ENCODE data around the gene TCEAL8. TPM values are rescaled to one million over a fixed set of nuclear protein-coding genes. Genes with fewer than 3 reads are reported as not detected.

TCEAL8 gene
- polyA plus RNA-seq, 3 donors: 7.0 to 33.7 (median 30.2) TPM

GRCh38 chrX:103253608-103254007 lies 1.3 kb downstream of the TCEAL8 start:
- no peak for DNase-seq
- 35% methylated on average over 4 of the region's 8 CpGs for WGBS (ENCODE audit: insufficient coverage)
- Histone ChIP-seq H3K4me2 (replicated peaks; ENCODE audit: extremely low read depth, low read length, poor library complexity, severe bottlenecking) (peak overlapping the region; percentile 71), H3K27ac (ENCODE audit: low read depth in 1 of 2, low read length in 2 of 2) (peak overlapping the region in 1 of 2 donors; percentile 74), H4K20me1 (ENCODE audit: insufficient read depth, low read length) (no peaks in the 10 kb centered on the region), H3K4me1 (ENCODE audit: control insufficient read depth in 1 of 2, insufficient read depth in 2 of 2, low read length in 2 of 2) (peaks cover 11 to 14% of the 10 kb centered on the region in 2 donors), H3K36me3 (replicated peaks in 1 of 2; ENCODE audit: control insufficient read depth in 1 of 2, insufficient read depth in 2 of 2, low read length in 2 of 2) (no peaks in the 10 kb centered on the region), H3K27me3 (ENCODE audit: control insufficient read depth in 2 of 2, insufficient read depth in 2 of 2, low read length in 2 of 2) (no peaks in the 10 kb centered on the region), H3K79me2 (ENCODE audit: insufficient read depth, low read length) (peaks cover 12% of the 10 kb centered on the region), H2AFZ (ENCODE audit: insufficient read depth, low read depth, low read length, poor library complexity, severe bottlenecking) (peak overlapping the region; percentile 82), H3K9ac (ENCODE audit: insufficient read depth, low read length, poor library complexity, severe bottlenecking) (no peak overlapping the region), H3K9me3 (replicated peaks in 1 of 2; ENCODE audit: control insufficient read depth in 1 of 2, insufficient read depth in 1 of 2, low read length in 2 of 2) (no peaks in the 10 kb centered on the region), H3K4me3 (replicated peaks in 1 of 3; ENCODE audit: low read depth in 2 of 3, low read length in 3 of 3) (peak overlapping the region; percentile 74 to 84 (median 79))
- H3K27ac Mint-ChIP-seq: peak overlapping the region in 1 of 7 donors; percentile 47
- H3K4me3 Mint-ChIP-seq: peak overlapping the region; percentile 90 to 92
- H3K9me3 Mint-ChIP-seq: peaks cover 0 to 5% (median 0%) of the 10 kb centered on the region in 7 donors
- intact Hi-C loops (cut with micrococcal nuclease): no loop called here
- H3K27me3 Mint-ChIP-seq (ENCODE audit: low read depth in 3 of 3): peaks cover 0 to 5% (median 3%) of the 10 kb centered on the region in 3 donors
- TF ChIP-seq, protein P1, sequence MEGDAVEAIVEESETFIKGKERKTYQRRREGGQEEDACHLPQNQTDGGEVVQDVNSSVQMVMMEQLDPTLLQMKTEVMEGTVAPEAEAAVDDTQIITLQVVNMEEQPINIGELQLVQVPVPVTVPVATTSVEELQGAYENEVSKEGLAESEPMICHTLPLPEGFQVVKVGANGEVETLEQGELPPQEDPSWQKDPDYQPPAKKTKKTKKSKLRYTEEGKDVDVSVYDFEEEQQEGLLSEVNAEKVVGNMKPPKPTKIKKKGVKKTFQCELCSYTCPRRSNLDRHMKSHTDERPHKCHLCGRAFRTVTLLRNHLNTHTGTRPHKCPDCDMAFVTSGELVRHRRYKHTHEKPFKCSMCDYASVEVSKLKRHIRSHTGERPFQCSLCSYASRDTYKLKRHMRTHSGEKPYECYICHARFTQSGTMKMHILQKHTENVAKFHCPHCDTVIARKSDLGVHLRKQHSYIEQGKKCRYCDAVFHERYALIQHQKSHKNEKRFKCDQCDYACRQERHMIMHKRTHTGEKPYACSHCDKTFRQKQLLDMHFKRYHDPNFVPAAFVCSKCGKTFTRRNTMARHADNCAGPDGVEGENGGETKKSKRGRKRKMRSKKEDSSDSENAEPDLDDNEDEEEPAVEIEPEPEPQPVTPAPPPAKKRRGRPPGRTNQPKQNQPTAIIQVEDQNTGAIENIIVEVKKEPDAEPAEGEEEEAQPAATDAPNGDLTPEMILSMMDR (IDR thresholded peaks at IDR 0.05): no peak
- peaks cover 0 to 1% of the 10 kb centered on the region in 2 donors for H3K36me3 Mint-ChIP-seq
- H3K4me1 Mint-ChIP-seq: peaks cover 16% of the 10 kb centered on the region

- peaks cover 12% of the 10 kb centered on the region for H3K79me2 ChIP-seq (ENCODE audit: insufficient read depth, low read length)
- peaks cover 0 to 5% (median 0%) of the 10 kb centered on the region in 7 donors for H3K9me3 Mint-ChIP-seq
- H3K27ac ChIP-seq (ENCODE audit: low read depth in 1 of 2, low read length in 2 of 2): no peak overlapping the region
- H3K27ac Mint-ChIP-seq: no peak overlapping the region
- H3K4me3 Mint-ChIP-seq: no peak overlapping the region
- peaks cover 0 to 1% of the 10 kb centered on the region in 2 donors for H3K36me3 Mint-ChIP-seq
- no peak overlapping the region for H3K4me3 ChIP-seq (replicated peaks in 1 of 3; ENCODE audit: low read depth in 2 of 3, low read length in 3 of 3)
- no peak overlapping the region for H3K9ac ChIP-seq (ENCODE audit: insufficient read depth, low read length, poor library complexity, severe bottlenecking)
- H3K27me3 ChIP-seq (ENCODE audit: control insufficient read depth in 2 of 2, insufficient read depth in 2 of 2, low read length in 2 of 2): no peaks in the 10 kb centered on the region
- no peak for DNase-seq
- WGBS (ENCODE audit: insufficient coverage): no CpG with 5 or more reads among the region's 5 CpGs
- H3K4me1 Mint-ChIP-seq: peaks cover 16% of the 10 kb centered on the region
- H2AFZ ChIP-seq (ENCODE audit: insufficient read depth, low read depth, low read length, poor library complexity, severe bottlenecking): no peak overlapping the region
- no peaks in the 10 kb centered on the region for H3K36me3 ChIP-seq (replicated peaks in 1 of 2; ENCODE audit: control insufficient read depth in 1 of 2, insufficient read depth in 2 of 2, low read length in 2 of 2)
- TF ChIP-seq, protein P1 (IDR thresholded peaks at IDR 0.05): no peak
- peaks cover 0 to 3% (median 2%) of the 10 kb centered on the region in 3 donors for H3K27me3 Mint-ChIP-seq (ENCODE audit: low read depth in 3 of 3)
- H3K4me2 ChIP-seq (replicated peaks; ENCODE audit: extremely low read depth, low read length, poor library complexity, severe bottlenecking): no peak overlapping the region
- intact Hi-C loops (cut with micrococcal nuclease): no loop called here
- no peaks in the 10 kb centered on the region for H4K20me1 ChIP-seq (ENCODE audit: insufficient read depth, low read length)
- H3K4me1 ChIP-seq (ENCODE audit: control insufficient read depth in 1 of 2, insufficient read depth in 2 of 2, low read length in 2 of 2): peaks cover 11 to 14% of the 10 kb centered on the region in 2 donors
- H3K9me3 ChIP-seq (replicated peaks in 1 of 2; ENCODE audit: control insufficient read depth in 1 of 2, insufficient read depth in 1 of 2, low read length in 2 of 2): no peaks in the 10 kb centered on the region
Observed at GRCh38 chrX:103250977-103251376, 4.0 kb downstream of the TCEAL8 start.
